Naive thymus-derived CD4-positive, alpha-beta T cell (primary cell): Measurements from ENCODE around the gene GLRX2. TPM values are rescaled to one million over a fixed set of nuclear protein-coding genes. Genes with fewer than 3 reads are reported as not detected.
A peak's percentile ranks its signal among the peaks of the same experiment; 100 is the strongest.

Source experiments
- ATAC-seq: fragments of 150-1000 bp; cut with Tn5 transposase; 2 replicates; pipeline ENCODE4 v1.10.0; 2021; ENCODE audit warnings: mild to moderate bottlenecking, moderate library complexity
- CTCF ChIA-PET: fragments of 350-600 bp; sonication (Branson Sonifier 250); formaldehyde crosslinking; loops from one replicate; lab custom pipeline; 2021; ENCODE audit warnings: antibody characterized with exemption; lab: Charles Lee
- POLR2A ChIA-PET: fragments of 350-600 bp; sonication (Branson Sonifier 250); formaldehyde crosslinking; loops from one replicate; lab custom pipeline; 2021; ENCODE audit warnings: antibody characterized with exemption, inconsistent platforms; lab: Charles Lee
- DNase-seq, 9 donors: peaks; one replicate each; pipeline versions ENCODE4 v3.0.0 to v3.0.0-alpha.2; 2020 to 2022; ENCODE audit warnings: mixed read lengths in 1 of 9
- H3K27ac ChIP-seq: one replicate; pipeline ENCODE4 v1.7.0; 2013; ENCODE audit warnings: mild to moderate bottlenecking, low read depth, low read length, moderate library complexity
- H3K27me3 ChIP-seq, 2 donors: one replicate each; pipeline ENCODE4 v1.7.0; 2013; ENCODE audit warnings: low read length in 2 of 2, mild to moderate bottlenecking in 2 of 2, moderate library complexity in 2 of 2; ENCODE audit not compliant: control insufficient read depth in 2 of 2, insufficient read depth in 2 of 2
- H3K36me3 ChIP-seq, 3 experiments: 1 replicate in 2 of 3; 2 replicates in 1 of 3; pipeline ENCODE4 v1.7.0; 2013; ENCODE audit warnings: low read length in 3 of 3, mild to moderate bottlenecking in 3 of 3, moderate library complexity in 1 of 3; ENCODE audit not compliant: insufficient read depth in 3 of 3, control insufficient read depth in 2 of 3
- H3K4me1 ChIP-seq, 2 donors: one replicate each; pipeline ENCODE4 v1.7.0; 2013; ENCODE audit warnings: low read length in 2 of 2, mild to moderate bottlenecking in 2 of 2, moderate library complexity in 1 of 2; ENCODE audit not compliant: control insufficient read depth in 2 of 2, insufficient read depth in 2 of 2
- H3K4me3 ChIP-seq: 2 replicates; pipeline ENCODE4 v1.7.0; 2013; ENCODE audit warnings: mild to moderate bottlenecking, low read length
- H3K9me3 ChIP-seq, 3 experiments: 1 replicate in 2 of 3; 2 replicates in 1 of 3; pipeline ENCODE4 v1.7.0; 2013; ENCODE audit warnings: low read length in 3 of 3; ENCODE audit not compliant: control insufficient read depth in 2 of 3
- H3K27ac Mint-ChIP-seq, 9 donors: one replicate each; pipeline ENCODE4 v1.8.0; 2020 to 2022; ENCODE audit warnings: mixed read lengths in 9 of 9, mild to moderate bottlenecking in 8 of 9, moderate library complexity in 5 of 9, inconsistent platforms in 2 of 9
- H3K27me3 Mint-ChIP-seq, 5 donors: one replicate each; pipeline ENCODE4 v1.8.0; 2021 to 2022; ENCODE audit warnings: mixed read lengths in 5 of 5, mild to moderate bottlenecking in 1 of 5
- H3K36me3 Mint-ChIP-seq, 5 donors: one replicate each; pipeline ENCODE4 v1.8.0; 2020 to 2022; ENCODE audit warnings: mixed read lengths in 5 of 5, mild to moderate bottlenecking in 3 of 5, inconsistent platforms in 1 of 5
- H3K4me1 Mint-ChIP-seq, 7 donors: one replicate each; pipeline ENCODE4 v1.8.0; 2020 to 2022; ENCODE audit warnings: mixed read lengths in 7 of 7, mild to moderate bottlenecking in 3 of 7, inconsistent platforms in 1 of 7
- H3K4me3 Mint-ChIP-seq, 10 donors: one replicate each; pipeline ENCODE4 v1.8.0; 2020 to 2022; ENCODE audit warnings: mild to moderate bottlenecking in 10 of 10, mixed read lengths in 10 of 10, moderate library complexity in 6 of 10, inconsistent platforms in 2 of 10
- H3K9me3 Mint-ChIP-seq, 11 donors: one replicate each; pipeline ENCODE4 v1.8.0; 2020 to 2022; ENCODE audit warnings: mixed read lengths in 11 of 11, mild to moderate bottlenecking in 4 of 11, inconsistent platforms in 1 of 11, moderate library complexity in 1 of 11
- intact Hi-C, 2 donors: fragments of 100-400 bp; cut with micrococcal nuclease; formaldehyde crosslinking; loops; one replicate each; pipeline ENCODE4 v1.15.1; 2023
- polyA plus RNA-seq, 2 donors: library from polyadenylated mRNA; unstranded; fragments of 300-500 nt; fragmentation: Illumina TruSeq; gene quantifications; one replicate each; pipeline ENCODE4 v1.2.3, GENCODE V29; 2021
- total RNA-seq, 6 experiments: library from RNA in 5 of 6; stranded (reverse) in 5 of 6; gene quantifications; 1 replicate in 5 of 6; 2 replicates in 1 of 6; pipeline ENCODE4 v1.2.3 and lab custom pipeline; 2021 to 2026

GLRX2 gene, protein sequence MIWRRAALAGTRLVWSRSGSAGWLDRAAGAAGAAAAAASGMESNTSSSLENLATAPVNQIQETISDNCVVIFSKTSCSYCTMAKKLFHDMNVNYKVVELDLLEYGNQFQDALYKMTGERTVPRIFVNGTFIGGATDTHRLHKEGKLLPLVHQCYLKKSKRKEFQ
- total RNA-seq (10 to 100 TPM in 3 of 5 experiments, 1 to 10 TPM in 2; 6.8 to 18.8 (median 11.4) TPM), polyA plus RNA-seq (10 to 100 TPM; 10.4 to 11.4 TPM), total RNA-seq (lab: John Stamatoyannopoulos, UW) (5.8 reads per million, percentile 26 among the genes with 10 or more reads in this experiment)

DNA sequence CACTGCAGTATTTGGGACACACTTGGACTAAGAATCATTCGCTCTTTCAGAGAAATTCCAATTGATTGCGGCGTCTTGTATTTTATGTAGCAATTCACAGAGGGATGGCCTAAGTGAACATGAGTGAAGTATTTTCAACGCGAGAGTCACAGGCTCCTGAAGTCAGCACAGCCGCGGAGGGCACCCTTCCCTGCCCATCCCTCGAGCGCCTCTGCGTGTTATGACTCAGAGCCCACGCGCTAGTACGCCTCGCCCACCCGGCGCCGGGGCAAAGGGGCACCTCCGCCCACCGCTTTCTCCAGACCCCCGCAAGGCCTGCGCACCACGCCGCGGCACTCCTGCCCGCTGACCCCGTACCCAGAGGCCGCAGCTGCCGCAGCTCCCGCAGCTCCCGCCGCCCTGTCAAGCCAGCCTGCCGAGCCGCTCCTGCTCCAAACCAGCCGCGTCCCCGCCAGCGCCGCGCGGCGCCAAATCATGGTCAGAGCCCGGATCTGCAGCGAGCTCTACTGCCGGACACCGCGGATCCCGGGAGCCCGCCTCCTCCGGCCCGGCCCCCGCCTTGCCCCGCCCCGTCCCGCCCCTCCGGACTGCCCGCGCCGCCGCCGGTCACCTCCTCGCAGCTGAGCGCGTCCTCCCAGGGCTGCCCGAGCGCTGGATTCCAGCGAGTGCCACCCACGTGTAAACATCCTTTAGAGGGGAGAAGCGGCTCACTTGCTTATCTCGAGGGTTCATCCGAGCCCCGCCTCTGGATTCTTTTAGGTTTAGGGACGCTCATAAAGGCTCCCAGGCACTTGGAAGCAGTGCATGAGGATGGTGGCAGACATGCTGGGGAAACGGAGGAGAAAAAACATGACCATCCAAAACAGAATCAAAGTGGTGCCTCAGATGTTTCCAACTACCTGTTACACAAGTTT is at the start of gene GLRX2:
TSS of gene GLRX2 (minus strand) at position 508 of the 914 bp plus-strand sequence. CDS start at position 476, 32 bp downstream.
- H3K27ac Mint-ChIP-seq: peak within 1 kb of the TSS; percentile 75 to 94 (median 81)
- Histone ChIP-seq H3K27ac (peak within 1 kb of the TSS; percentile 57), H3K36me3 (no peaks in the 10 kb centered on the region), H3K4me1 (peaks cover 3 to 16% of the 10 kb centered on the region in 2 donors), H3K27me3 (no peaks in the 10 kb centered on the region), H3K4me3 (peak within 1 kb of the TSS; percentile 67), H3K9me3 (no peaks in the 10 kb centered on the region)
- H3K4me1 Mint-ChIP-seq: peaks cover 13 to 28% (median 21%) of the 10 kb centered on the region in 7 donors
- POLR2A ChIA-PET: interaction anchor here (0.7 to 3.2 kb wide), 3 partner anchors 17 to 46 kb away, joined by 3 to 18 read pairs (median 7); partner anchors contain the start of genes CDC73, RO60 and UCHL5
- intact Hi-C loops: loop anchor here (1.0 to 5.0 kb wide), 6 partner anchors 14 to 437 kb away; partner anchors contain the start of genes CDC73 (in 2 of the 2), RO60 (in 2 of the 2), UCHL5 (in 2 of the 2) and RGS2 (in 1 of the 2)
- H3K9me3 Mint-ChIP-seq: no peaks in the 10 kb centered on the region
- peaks cover 0 to 7% (median 0%) of the 10 kb centered on the region in 5 donors for H3K36me3 Mint-ChIP-seq
- peaks cover 0 to 9% (median 0%) of the 10 kb centered on the region in 5 donors for H3K27me3 Mint-ChIP-seq
- H3K4me3 Mint-ChIP-seq: peak within 1 kb of the TSS; percentile 91 to 98 (median 94)
- DNase-seq: peak; percentile 30 to 68 (median 48)
- ATAC-seq: peak; percentile 91
- CTCF ChIA-PET: interaction anchor here (1.3 to 1.4 kb wide), 2 partner anchors 12 to 17 kb away, joined by 3 read pairs; partner anchors contain the start of gene CDC73

DNA sequence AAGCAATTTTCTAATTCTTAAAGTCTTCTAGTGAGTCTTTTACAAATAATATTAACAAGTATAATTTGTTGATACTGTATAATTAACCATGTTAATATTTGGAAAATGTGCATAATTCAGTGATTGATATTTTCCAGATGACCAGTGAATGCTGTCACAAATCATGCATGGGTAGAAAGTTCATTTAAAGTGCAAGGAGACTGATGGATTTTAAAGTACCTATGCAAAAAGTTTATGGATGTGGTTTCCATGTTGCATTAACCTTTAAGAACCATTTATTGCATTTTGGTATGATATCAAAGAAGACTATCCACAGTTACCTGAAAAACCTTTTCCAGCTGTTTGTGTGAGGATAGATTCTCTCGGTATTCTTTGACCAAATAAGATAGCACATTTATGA is 39.8 kb upstream of the GLRX2 start:
- Mint-ChIP-seq H3K27me3 (no peaks in the 10 kb centered on the region), H3K4me1 (peaks cover 5 to 25% (median 19%) of the 10 kb centered on the region in 7 donors), H3K4me3 (no peak overlapping the region), H3K9me3 (no peaks in the 10 kb centered on the region), H3K27ac (no peak overlapping the region), H3K36me3 (peaks cover 4 to 42% (median 29%) of the 10 kb centered on the region in 5 donors)
- CTCF ChIA-PET: no interaction called here
- Histone ChIP-seq H3K4me3 (no peak overlapping the region), H3K36me3 (peaks cover 0 to 41% (median 16%) of the 10 kb centered on the region in 3 experiments), H3K4me1 (no peaks in the 10 kb centered on the region), H3K27me3 (no peaks in the 10 kb centered on the region), H3K9me3 (no peaks in the 10 kb centered on the region), H3K27ac (no peak overlapping the region)
- POLR2A ChIA-PET: no interaction called here
- ATAC-seq (no peak), DNase-seq (no peak)
- intact Hi-C loops: no loop called here

DNA sequence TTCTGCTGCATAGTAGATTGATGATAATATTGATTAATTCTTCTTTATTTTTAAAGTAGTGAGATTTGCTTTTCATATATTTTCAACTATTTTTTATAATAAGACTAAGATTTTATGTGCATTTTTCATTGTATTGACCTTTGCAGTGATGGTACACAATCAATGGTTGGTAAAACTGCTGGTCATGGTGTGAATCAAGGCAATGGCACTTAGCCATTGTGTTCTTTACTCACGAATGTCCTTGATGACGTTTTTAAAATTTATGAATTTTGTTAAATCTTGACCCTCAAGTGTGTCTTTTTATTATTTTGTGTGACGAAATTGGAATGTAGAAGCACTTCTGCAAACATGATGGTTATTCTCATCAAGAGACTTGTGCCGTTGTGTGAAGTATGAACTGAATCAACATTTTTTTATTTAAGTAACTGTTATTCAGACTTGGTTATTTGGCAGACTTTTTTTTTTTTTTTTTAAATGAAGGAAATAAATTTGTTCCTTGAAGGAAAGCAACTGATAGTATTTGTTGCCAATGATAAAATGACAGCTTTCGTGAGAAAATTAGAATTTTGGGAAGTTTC is 39.2 kb upstream of the GLRX2 start:
- peaks cover 4 to 47% (median 34%) of the 10 kb centered on the region in 5 donors for H3K36me3 Mint-ChIP-seq
- H3K4me3 ChIP-seq: no peak overlapping the region
- ChIA-PET CTCF (no interaction called here), POLR2A (no interaction called here)
- no peaks in the 10 kb centered on the region for H3K9me3 ChIP-seq
- no peaks in the 10 kb centered on the region for H3K4me1 ChIP-seq
- no peaks in the 10 kb centered on the region for H3K27me3 ChIP-seq
- no peaks in the 10 kb centered on the region for H3K27me3 Mint-ChIP-seq
- no peak for DNase-seq
- H3K27ac Mint-ChIP-seq: no peak overlapping the region
- H3K27ac ChIP-seq: no peak overlapping the region
- no peak overlapping the region for H3K4me3 Mint-ChIP-seq
- no peak for ATAC-seq
- intact Hi-C loops: no loop called here
- no peaks in the 10 kb centered on the region for H3K9me3 Mint-ChIP-seq
- H3K4me1 Mint-ChIP-seq: peaks cover 10 to 31% (median 23%) of the 10 kb centered on the region in 7 donors
- peaks cover 0 to 43% (median 22%) of the 10 kb centered on the region in 3 experiments for H3K36me3 ChIP-seq

DNA sequence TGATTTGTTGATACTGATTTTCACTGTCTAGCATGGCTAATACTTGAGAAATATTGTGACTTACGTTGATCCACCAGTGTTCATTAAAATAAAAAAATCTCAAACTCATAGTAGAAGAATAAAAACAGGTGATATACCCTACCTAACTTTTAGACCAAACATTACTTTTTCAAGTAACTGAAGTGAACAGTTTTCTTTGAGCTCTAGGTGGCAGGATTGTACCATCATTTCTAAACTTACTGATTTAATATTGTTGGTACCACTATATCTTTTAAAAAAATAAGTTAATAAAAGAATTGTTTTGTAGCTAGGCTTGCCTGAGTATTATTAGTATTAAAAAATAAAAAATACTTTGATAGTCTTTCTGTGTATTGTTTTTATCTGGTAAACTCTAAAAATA is 38.1 kb upstream of the GLRX2 start:
- no peaks in the 10 kb centered on the region for H3K4me1 ChIP-seq
- peaks cover 4 to 51% (median 40%) of the 10 kb centered on the region in 5 donors for H3K36me3 Mint-ChIP-seq
- ChIA-PET POLR2A (no interaction called here), CTCF (interaction anchor here (0.9 to 1.6 kb wide), 2 partner anchors 610 to 1152 kb away, joined by 3 to 5 read pairs; no protein-coding TSS in a partner anchor)
- no peak overlapping the region for H3K4me3 Mint-ChIP-seq
- no peak for ATAC-seq
- intact Hi-C loops: loop anchor here (1.0 kb wide), 2 partner anchors 21 to 1152 kb away; partner anchors contain the start of gene CDC73 (in 1 of the 2)
- H3K27ac ChIP-seq: no peak overlapping the region
- H3K9me3 Mint-ChIP-seq: no peaks in the 10 kb centered on the region
- H3K36me3 ChIP-seq: peaks cover 0 to 46% (median 26%) of the 10 kb centered on the region in 3 experiments
- peak overlapping the region in 2 of 9 donors; percentile 8 to 46 for H3K27ac Mint-ChIP-seq
- no peaks in the 10 kb centered on the region for H3K9me3 ChIP-seq
- H3K4me3 ChIP-seq: no peak overlapping the region
- no peaks in the 10 kb centered on the region for H3K27me3 Mint-ChIP-seq
- peak in 1 of 9 donors; percentile 25 for DNase-seq
- H3K27me3 ChIP-seq: no peaks in the 10 kb centered on the region
- H3K4me1 Mint-ChIP-seq: peaks cover 11 to 34% (median 27%) of the 10 kb centered on the region in 7 donors

DNA sequence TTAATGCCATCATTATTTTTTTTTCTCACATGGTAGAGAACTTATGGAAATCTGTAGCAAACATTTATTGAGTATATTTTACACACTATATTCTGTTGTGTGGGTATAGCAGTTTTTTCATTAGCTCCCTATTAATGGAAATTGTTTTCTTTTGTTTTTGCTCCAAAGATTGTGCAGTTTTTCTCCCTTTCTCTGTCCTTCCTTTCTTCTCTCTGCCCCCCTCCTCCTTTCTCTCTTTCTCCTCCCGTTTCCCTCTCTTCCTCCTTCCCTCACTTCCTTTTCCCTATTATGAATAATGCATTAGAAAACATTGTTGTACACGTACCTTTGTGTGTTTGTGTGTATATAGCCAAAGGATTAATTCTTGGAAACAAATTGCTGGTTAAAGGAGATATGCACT is 37.2 kb upstream of the GLRX2 start:
- H3K4me3 ChIP-seq: no peak overlapping the region
- Mint-ChIP-seq H3K4me1 (peaks cover 11 to 40% (median 33%) of the 10 kb centered on the region in 7 donors), H3K27ac (peak overlapping the region in 3 of 9 donors; percentile 33 to 82 (median 52)), H3K4me3 (no peak overlapping the region), H3K27me3 (no peaks in the 10 kb centered on the region), H3K36me3 (peaks cover 4 to 56% (median 44%) of the 10 kb centered on the region in 5 donors), H3K9me3 (no peaks in the 10 kb centered on the region)
- POLR2A ChIA-PET: interaction anchor here (0.7 kb wide), 1 partner anchor 28 kb away, joined by 3 read pairs; no protein-coding TSS in a partner anchor
- no peaks in the 10 kb centered on the region for H3K27me3 ChIP-seq
- no peak for ATAC-seq
- no peak for DNase-seq
- intact Hi-C loops: no loop called here
- H3K4me1 ChIP-seq: no peaks in the 10 kb centered on the region
- CTCF ChIA-PET: interaction anchor here (1.6 kb wide), 1 partner anchor 1152 kb away, joined by 5 read pairs; no protein-coding TSS in a partner anchor
- H3K27ac ChIP-seq: no peak overlapping the region
- H3K9me3 ChIP-seq: no peaks in the 10 kb centered on the region
- peaks cover 0 to 39% (median 28%) of the 10 kb centered on the region in 3 experiments for H3K36me3 ChIP-seq
